ENCODE results near the gene ACBD6. TPM values are rescaled to one million over a fixed set of nuclear protein-coding genes. Genes with fewer than 3 reads are reported as not detected.
"Not testable (repeated sequence)": the region's sequence is repeated elsewhere in the genome, so short reads cannot be mapped to it uniquely, and the experiment has no call there.

ACBD6 gene
- total RNA-seq, 2 donors from 2014 or later = 58.2 to 59.8 TPM

DNA sequence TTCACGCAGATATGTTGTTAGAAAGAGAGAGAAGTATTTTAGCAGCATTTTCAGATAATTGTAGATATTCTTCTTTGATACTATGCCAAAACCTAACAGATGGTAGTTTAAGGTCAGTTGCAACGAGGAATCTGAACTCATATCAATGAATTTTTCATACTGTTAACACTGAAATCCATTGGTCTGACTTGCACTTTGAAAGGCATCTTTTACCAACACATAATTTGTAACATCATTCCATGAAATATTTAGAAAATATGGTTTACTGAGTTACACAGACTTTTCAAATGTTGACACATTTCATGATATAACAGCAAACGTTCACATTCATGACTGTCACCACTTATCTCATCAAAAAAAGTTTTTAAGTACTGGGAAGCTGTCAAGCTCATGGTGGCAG is 4.6 kb downstream of the ACBD6 start:
- H3K9me3 Mint-ChIP-seq = no peaks in the 10 kb centered on the region
- H3K4me3 Mint-ChIP-seq = no peak overlapping the region
- H3K4me1 Mint-ChIP-seq (ENCODE audit: low read depth) = peaks cover 20% of the 10 kb centered on the region
- ATAC-seq (replicated peaks in 1 of 2) (no peak), DNase-seq (no peak)
- no peak overlapping the region for H3K27ac Mint-ChIP-seq
- H3K36me3 Mint-ChIP-seq (ENCODE audit: insufficient read depth in 2 of 2) = peaks cover 3 to 7% of the 10 kb centered on the region in 2 donors
- H3K27me3 Mint-ChIP-seq (ENCODE audit: low read depth) = no peaks in the 10 kb centered on the region

DNA sequence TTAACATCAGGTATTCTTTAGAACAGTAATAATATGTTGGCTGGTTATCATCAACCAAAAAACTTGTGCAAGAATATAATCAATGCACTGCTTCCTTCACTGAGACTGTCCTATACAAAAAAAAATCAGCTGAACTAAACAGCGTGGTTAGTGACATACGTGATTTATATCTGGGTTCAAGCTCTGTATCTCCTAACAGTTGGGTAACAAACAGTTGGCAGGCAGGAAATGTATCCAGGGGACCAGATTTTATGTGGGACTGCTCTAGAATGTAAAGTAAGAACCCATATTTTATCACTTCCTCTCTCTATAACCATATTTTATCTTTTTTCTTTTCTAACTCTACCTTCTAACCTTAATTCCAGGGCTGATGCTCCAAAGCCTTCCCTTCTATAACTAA is 8.0 kb downstream of the ACBD6 start:
- DNase-seq (no peak), ATAC-seq (replicated peaks in 1 of 2) (no peak)
- peaks cover 5% of the 10 kb centered on the region for H3K4me1 Mint-ChIP-seq (ENCODE audit: low read depth)
- H3K36me3 Mint-ChIP-seq (ENCODE audit: insufficient read depth in 2 of 2) = peaks cover 0 to 9% of the 10 kb centered on the region in 2 donors
- H3K27me3 Mint-ChIP-seq (ENCODE audit: low read depth) = no peaks in the 10 kb centered on the region
- no peaks in the 10 kb centered on the region for H3K9me3 Mint-ChIP-seq
- H3K27ac Mint-ChIP-seq = no peak overlapping the region
- H3K4me3 Mint-ChIP-seq = no peak overlapping the region

GRCh38 chr1:180489976-180490375 is 12.4 kb downstream of the ACBD6 start:
- H3K9me3 Mint-ChIP-seq = no peaks in the 10 kb centered on the region
- ATAC-seq (replicated peaks in 1 of 2) (no peak), DNase-seq (no peak)
- no peak overlapping the region for H3K27ac Mint-ChIP-seq
- peaks cover 5% of the 10 kb centered on the region for H3K4me1 Mint-ChIP-seq (ENCODE audit: low read depth)
- H3K36me3 Mint-ChIP-seq (ENCODE audit: insufficient read depth in 2 of 2) = peaks cover 0 to 8% of the 10 kb centered on the region in 2 donors
- H3K27me3 Mint-ChIP-seq (ENCODE audit: low read depth) = no peaks in the 10 kb centered on the region
- no peak overlapping the region for H3K4me3 Mint-ChIP-seq

DNA sequence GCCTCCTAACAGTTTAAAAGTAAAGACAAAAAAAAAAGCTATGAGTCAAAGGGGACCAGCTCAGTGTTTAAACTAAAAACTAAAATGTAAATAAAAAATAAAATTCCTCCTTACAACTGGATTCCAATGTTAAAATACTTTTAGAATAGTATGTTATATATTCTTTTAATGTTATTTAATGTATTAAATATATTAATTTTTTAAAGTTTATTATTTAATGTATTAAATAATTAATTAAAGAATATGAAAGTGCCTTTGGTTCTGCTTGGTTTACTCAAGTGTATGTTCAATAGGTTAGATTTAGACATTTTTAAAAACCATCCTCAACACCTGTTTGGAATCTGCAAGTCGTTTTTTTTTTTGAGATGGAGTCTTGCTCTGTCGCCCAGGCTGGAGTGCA is 13.1 kb downstream of the ACBD6 start:
- no peak for ATAC-seq (replicated peaks in 1 of 2)
- H3K9me3 Mint-ChIP-seq = no peaks in the 10 kb centered on the region
- peaks cover 5% of the 10 kb centered on the region for H3K4me1 Mint-ChIP-seq (ENCODE audit: low read depth)
- H3K4me3 Mint-ChIP-seq = no peak overlapping the region
- no peak for DNase-seq
- no peak overlapping the region for H3K27ac Mint-ChIP-seq
- no peaks in the 10 kb centered on the region for H3K27me3 Mint-ChIP-seq (ENCODE audit: low read depth)
- peaks cover 0 to 8% of the 10 kb centered on the region in 2 donors for H3K36me3 Mint-ChIP-seq (ENCODE audit: insufficient read depth in 2 of 2)

DNA sequence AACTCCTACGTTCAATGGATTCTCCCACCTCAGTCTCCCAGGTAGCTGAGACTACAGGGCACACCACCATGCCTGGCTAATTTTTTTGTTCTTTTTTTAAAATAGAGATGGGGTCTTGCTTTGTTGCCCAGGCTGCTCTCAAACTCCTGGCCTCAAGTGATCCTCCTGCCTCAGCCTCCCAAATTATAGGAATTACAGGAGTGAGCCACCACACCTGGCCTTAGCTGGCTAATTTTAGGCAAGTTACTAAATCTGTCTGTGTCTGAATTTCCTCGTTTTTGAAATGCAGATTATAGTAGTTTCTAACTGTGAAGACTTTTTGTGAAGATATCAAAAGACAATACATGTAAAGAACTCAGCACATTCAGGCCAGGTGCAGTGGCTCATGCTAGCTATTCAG is 13.7 kb downstream of the ACBD6 start:
- Mint-ChIP-seq H3K4me3 (no peak overlapping the region), H3K27me3 (ENCODE audit: low read depth) (no peaks in the 10 kb centered on the region)
- no peak for DNase-seq

GRCh38 chr1:180486092-180486491 is 16.3 kb downstream of the ACBD6 start:
- DNase-seq (no peak), ATAC-seq (replicated peaks in 1 of 2) (no peak)
- no peak overlapping the region for H3K4me3 Mint-ChIP-seq
- H3K36me3 Mint-ChIP-seq (ENCODE audit: insufficient read depth in 2 of 2) = peaks cover 0 to 3% of the 10 kb centered on the region in 2 donors
- no peaks in the 10 kb centered on the region for H3K9me3 Mint-ChIP-seq
- peaks cover 23% of the 10 kb centered on the region for H3K4me1 Mint-ChIP-seq (ENCODE audit: low read depth)
- H3K27ac Mint-ChIP-seq = no peak overlapping the region
- H3K27me3 Mint-ChIP-seq (ENCODE audit: low read depth) = no peaks in the 10 kb centered on the region

More for the DNA sequence above, 13.7 kb downstream of the ACBD6 start:
- Mint-ChIP-seq H3K27ac (no peak overlapping the region), H3K4me1 (ENCODE audit: low read depth) (peaks cover 11% of the 10 kb centered on the region), H3K9me3 (no peaks in the 10 kb centered on the region), H3K36me3 (ENCODE audit: insufficient read depth in 2 of 2) (peaks cover 0 to 10% of the 10 kb centered on the region in 2 donors)
- ATAC-seq (replicated peaks in 1 of 2) = no peak

DNA sequence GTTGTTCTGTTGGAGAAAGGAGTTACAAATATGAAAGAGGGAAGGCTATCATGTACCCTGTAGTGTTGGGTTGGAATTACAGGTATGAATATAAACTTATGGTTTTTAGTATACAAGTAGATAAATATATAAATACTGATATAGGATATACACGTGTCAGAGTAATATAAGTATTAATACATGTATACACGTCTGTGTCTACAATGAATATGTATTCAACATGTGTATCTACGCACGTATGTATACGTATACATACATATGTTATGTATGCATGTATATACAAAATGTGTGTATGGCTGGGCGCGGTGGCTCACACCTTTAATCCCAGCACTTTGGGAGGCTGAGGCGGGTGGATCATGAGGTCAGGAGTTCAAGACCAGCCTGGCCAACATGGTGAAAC is 17.9 kb downstream of the ACBD6 start:
- Mint-ChIP-seq H3K9me3 (no peaks in the 10 kb centered on the region), H3K27ac (no peak overlapping the region), H3K36me3 (ENCODE audit: insufficient read depth in 2 of 2) (peaks cover 0 to 10% of the 10 kb centered on the region in 2 donors), H3K4me1 (ENCODE audit: low read depth) (peaks cover 28% of the 10 kb centered on the region), H3K27me3 (ENCODE audit: low read depth) (no peaks in the 10 kb centered on the region), H3K4me3 (no peak overlapping the region)
- DNase-seq (no peak), ATAC-seq (replicated peaks in 1 of 2) (no peak)

DNA sequence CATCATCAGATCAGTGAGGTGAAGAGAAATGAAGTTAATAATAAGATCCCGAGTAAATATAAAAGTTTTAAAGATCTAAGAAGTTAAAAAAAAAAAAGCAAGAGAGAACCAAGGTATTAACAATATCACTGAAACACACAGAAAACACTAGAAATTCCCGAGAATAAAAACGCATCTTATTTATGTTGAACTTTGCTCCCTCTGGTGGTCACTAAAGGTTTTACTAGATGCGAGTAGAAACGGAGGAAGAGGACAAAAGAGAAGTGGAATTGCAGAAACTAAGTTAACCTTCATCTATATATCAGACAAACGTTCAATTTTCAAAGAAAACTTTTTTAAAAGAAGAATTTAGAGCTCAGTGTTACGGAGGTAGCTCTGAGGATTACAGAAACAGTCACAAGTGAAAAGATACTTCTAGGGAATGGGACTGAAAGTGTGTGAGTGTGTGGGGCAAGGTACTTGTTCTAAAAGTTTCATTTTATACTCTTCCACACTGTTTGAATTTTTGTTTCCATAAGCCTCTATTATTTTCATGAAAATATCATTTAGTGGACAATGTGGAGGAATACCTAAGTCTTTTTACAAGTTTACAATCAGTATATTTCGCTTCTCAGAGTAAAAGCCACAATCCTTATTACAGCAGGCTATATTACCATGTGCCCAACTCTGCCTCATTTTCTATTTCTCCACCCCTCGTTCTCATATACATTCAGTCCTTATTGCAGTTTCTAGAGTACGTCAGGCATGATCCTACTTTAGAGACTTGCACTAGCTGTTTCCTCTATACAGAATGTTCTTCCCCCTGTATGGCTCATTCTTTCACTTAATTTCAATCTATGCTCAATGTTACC is 19.7 kb downstream of the ACBD6 start:
- H3K4me1 Mint-ChIP-seq (ENCODE audit: low read depth) = peaks cover 28% of the 10 kb centered on the region
- H3K9me3 Mint-ChIP-seq = no peaks in the 10 kb centered on the region
- peaks cover 0 to 16% of the 10 kb centered on the region in 2 donors for H3K36me3 Mint-ChIP-seq (ENCODE audit: insufficient read depth in 2 of 2)
- H3K27me3 Mint-ChIP-seq (ENCODE audit: low read depth) = no peaks in the 10 kb centered on the region
- peak overlapping the region; percentile 16 to 60 for H3K4me3 Mint-ChIP-seq
- H3K27ac Mint-ChIP-seq = no peak overlapping the region
- peak in 1 of 2 donors; percentile 25 for DNase-seq
- peak in 1 of 2 donors; percentile 24 for ATAC-seq (replicated peaks in 1 of 2)

DNA sequence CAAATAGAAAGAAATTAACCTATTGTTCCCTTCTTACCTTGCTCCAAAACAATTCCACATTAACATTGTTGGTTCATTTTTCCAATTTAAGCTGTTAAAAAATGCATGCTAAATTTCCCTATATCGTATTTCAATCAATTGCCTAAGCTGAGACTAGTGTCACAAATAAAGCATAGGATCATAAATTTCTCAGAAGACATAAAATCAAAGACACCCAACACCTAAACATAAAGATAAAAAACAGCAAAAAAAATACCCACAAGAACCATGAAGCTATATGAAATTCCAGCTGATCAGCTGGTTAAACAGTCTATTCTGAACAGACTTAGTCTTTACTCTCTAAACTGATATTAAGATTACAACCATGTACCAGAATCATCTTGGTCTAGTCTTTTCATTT is 32.3 kb downstream of the ACBD6 start:
- Mint-ChIP-seq H3K4me3 (no peak overlapping the region), H3K4me1 (ENCODE audit: low read depth) (no peaks in the 10 kb centered on the region)
- ATAC-seq (replicated peaks in 1 of 2) = no peak

GRCh38 chr1:180468311-180468710 is 34.1 kb downstream of the ACBD6 start:
- Mint-ChIP-seq H3K36me3 (ENCODE audit: insufficient read depth in 2 of 2) (peaks cover 23 to 25% of the 10 kb centered on the region in 2 donors), H3K4me1 (ENCODE audit: low read depth) (no peaks in the 10 kb centered on the region), H3K27ac (no peak overlapping the region), H3K4me3 (no peak overlapping the region), H3K9me3 (peaks cover 11 to 16% of the 10 kb centered on the region in 2 donors), H3K27me3 (ENCODE audit: low read depth) (no peaks in the 10 kb centered on the region)
- DNase-seq (no peak), ATAC-seq (replicated peaks in 1 of 2) (no peak)

More for the DNA sequence above, 32.3 kb downstream of the ACBD6 start:
- Mint-ChIP-seq H3K27ac (no peak overlapping the region), H3K36me3 (ENCODE audit: insufficient read depth in 2 of 2) (peaks cover 10 to 13% of the 10 kb centered on the region in 2 donors), H3K9me3 (peaks cover 3 to 5% of the 10 kb centered on the region in 2 donors), H3K27me3 (ENCODE audit: low read depth) (no peaks in the 10 kb centered on the region)
- no peak for DNase-seq

GRCh38 chr1:180462102-180462501 is 40.3 kb downstream of the ACBD6 start:
- H3K4me3 Mint-ChIP-seq = no peak overlapping the region
- H3K9me3 Mint-ChIP-seq = peaks cover 18 to 29% of the 10 kb centered on the region in 2 donors
- H3K4me1 Mint-ChIP-seq (ENCODE audit: low read depth) = no peaks in the 10 kb centered on the region
- DNase-seq = no peak
- no peaks in the 10 kb centered on the region for H3K27me3 Mint-ChIP-seq (ENCODE audit: low read depth)
- no peak overlapping the region for H3K27ac Mint-ChIP-seq
- ATAC-seq (replicated peaks in 1 of 2) = no peak
- H3K36me3 Mint-ChIP-seq (ENCODE audit: insufficient read depth in 2 of 2) = peaks cover 33 to 57% of the 10 kb centered on the region in 2 donors

GRCh38 chr1:180461682-180462081 is 40.7 kb downstream of the ACBD6 start:
- ATAC-seq (replicated peaks in 1 of 2); H3K4me3 Mint-ChIP-seq: not testable (repeated sequence)

DNA sequence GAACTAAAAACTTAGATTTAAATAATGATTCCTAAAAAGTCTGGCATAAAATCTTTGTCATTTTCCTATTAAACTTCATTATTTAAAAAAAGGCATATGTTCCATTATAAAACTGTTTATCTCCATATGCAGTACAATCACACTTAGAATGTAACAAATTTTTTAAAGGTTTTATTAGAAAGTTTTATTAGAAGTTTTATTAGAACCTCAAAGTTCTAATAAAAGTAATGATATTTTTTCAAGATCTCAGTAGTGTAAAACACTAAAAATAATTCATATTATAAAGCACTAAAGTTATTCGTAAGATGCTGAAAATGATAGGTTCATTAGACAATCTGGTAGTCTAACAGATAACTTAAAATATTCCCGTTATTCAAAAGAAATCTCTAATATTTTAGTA is 43.6 kb downstream of the ACBD6 start:
- H3K36me3 Mint-ChIP-seq (ENCODE audit: insufficient read depth in 2 of 2) = peaks cover 24 to 58% of the 10 kb centered on the region in 2 donors
- H3K4me1 Mint-ChIP-seq (ENCODE audit: low read depth) = no peaks in the 10 kb centered on the region
- ATAC-seq (replicated peaks in 1 of 2) (no peak), DNase-seq (no peak)
- no peaks in the 10 kb centered on the region for H3K27me3 Mint-ChIP-seq (ENCODE audit: low read depth)
- no peak overlapping the region for H3K4me3 Mint-ChIP-seq
- H3K9me3 Mint-ChIP-seq = peaks cover 9 to 20% of the 10 kb centered on the region in 2 donors
- H3K27ac Mint-ChIP-seq = no peak overlapping the region

More at GRCh38 chr1:180461682-180462081, 40.7 kb downstream of the ACBD6 start:
- not testable (repeated sequence) for H3K27me3 Mint-ChIP-seq (ENCODE audit: low read depth); H3K4me1 Mint-ChIP-seq (ENCODE audit: low read depth); H3K27ac Mint-ChIP-seq; DNase-seq
- H3K36me3 Mint-ChIP-seq (ENCODE audit: insufficient read depth in 2 of 2) = peaks cover 33 to 60% of the 10 kb centered on the region in 2 donors
- peaks cover 18 to 29% of the 10 kb centered on the region in 2 donors for H3K9me3 Mint-ChIP-seq

Measured in activated T-cell treated with anti-CD3 and anti-CD28 coated beads, Interleukin-2, amount 50 U/mL, for 72 hours (primary cell).